ENCODE results near the gene GLYATL1B.

Gene GLYATL1B

GRCh38 chr11:59138643-59139042 is 52.5 kb downstream of the GLYATL1B start:
- no peak overlapping the region for H3K9ac ChIP-seq (ENCODE audit: low read length)
- peaks cover 8% of the 10 kb centered on the region for H3K4me1 ChIP-seq (ENCODE audit: control insufficient read depth, low read depth, low read length)
- H3K9me3 ChIP-seq (ENCODE audit: control insufficient read depth, low read depth, low read length) = peaks cover under 1% of the 10 kb centered on the region
- no peak overlapping the region for H3K27ac ChIP-seq (ENCODE audit: low read length)
- no peak overlapping the region for H3K4me3 ChIP-seq (ENCODE audit: low read length)
- no peaks in the 10 kb centered on the region for H3K36me3 ChIP-seq (ENCODE audit: control insufficient read depth, low read depth, low read length)
- peaks cover 1% of the 10 kb centered on the region for H3K27me3 ChIP-seq (ENCODE audit: control insufficient read depth, insufficient read depth, low read length)

GRCh38 chr11:59141191-59141590 is 55.1 kb downstream of the GLYATL1B start:
- no peak overlapping the region for H3K27ac ChIP-seq (ENCODE audit: low read length)
- no peaks in the 10 kb centered on the region for H3K36me3 ChIP-seq (ENCODE audit: control insufficient read depth, low read depth, low read length)
- peaks cover 9% of the 10 kb centered on the region for H3K27me3 ChIP-seq (ENCODE audit: control insufficient read depth, insufficient read depth, low read length)
- H3K9ac ChIP-seq (ENCODE audit: low read length) = no peak overlapping the region
- no peak overlapping the region for H3K4me3 ChIP-seq (ENCODE audit: low read length)
- peaks cover 19% of the 10 kb centered on the region for H3K4me1 ChIP-seq (ENCODE audit: control insufficient read depth, low read depth, low read length)
- no peaks in the 10 kb centered on the region for H3K9me3 ChIP-seq (ENCODE audit: control insufficient read depth, low read depth, low read length)

- H3K27me3 ChIP-seq (ENCODE audit: control insufficient read depth, insufficient read depth, low read length) = peaks cover 9% of the 10 kb centered on the region
- peak overlapping the region; percentile 83 for H3K4me3 ChIP-seq (ENCODE audit: low read length)
- peak overlapping the region; percentile 59 for H3K9ac ChIP-seq (ENCODE audit: low read length)
- no peak overlapping the region for H3K27ac ChIP-seq (ENCODE audit: low read length)
- peaks cover 19% of the 10 kb centered on the region for H3K4me1 ChIP-seq (ENCODE audit: control insufficient read depth, low read depth, low read length)
- no peaks in the 10 kb centered on the region for H3K9me3 ChIP-seq (ENCODE audit: control insufficient read depth, low read depth, low read length)
- H3K36me3 ChIP-seq (ENCODE audit: control insufficient read depth, low read depth, low read length) = no peaks in the 10 kb centered on the region
Observed at GRCh38 chr11:59141673-59142460, 55.8 kb downstream of the GLYATL1B start.

- Histone ChIP-seq H3K9me3 (ENCODE audit: control insufficient read depth, low read depth, low read length) (no peaks in the 10 kb centered on the region), H3K36me3 (ENCODE audit: control insufficient read depth, low read depth, low read length) (no peaks in the 10 kb centered on the region), H3K9ac (ENCODE audit: low read length) (peak within 1 kb of the TSS; percentile 59), H3K4me3 (ENCODE audit: low read length) (peak within 1 kb of the TSS; percentile 83), H3K27me3 (ENCODE audit: control insufficient read depth, insufficient read depth, low read length) (peaks cover 9% of the 10 kb centered on the region), H3K4me1 (ENCODE audit: control insufficient read depth, low read depth, low read length) (peaks cover 19% of the 10 kb centered on the region), H3K27ac (ENCODE audit: low read length) (peak within 1 kb of the TSS; percentile 41)
Observed at GRCh38 chr11:59142530-59143507, 56.7 kb downstream of the GLYATL1B start, which contains the start of gene FAM111A. Gene FAM111A (plus strand): TSS chr11:59142856. CDS start chr11:59148873, 6,017 bp downstream.

- peaks cover 6% of the 10 kb centered on the region for H3K36me3 ChIP-seq (ENCODE audit: control insufficient read depth, low read depth, low read length)
- no peaks in the 10 kb centered on the region for H3K9me3 ChIP-seq (ENCODE audit: control insufficient read depth, low read depth, low read length)
- H3K27ac ChIP-seq (ENCODE audit: low read length) = no peak overlapping the region
- H3K27me3 ChIP-seq (ENCODE audit: control insufficient read depth, insufficient read depth, low read length) = peaks cover 9% of the 10 kb centered on the region
- no peak overlapping the region for H3K9ac ChIP-seq (ENCODE audit: low read length)
- peaks cover 19% of the 10 kb centered on the region for H3K4me1 ChIP-seq (ENCODE audit: control insufficient read depth, low read depth, low read length)
- H3K4me3 ChIP-seq (ENCODE audit: low read length) = peak overlapping the region; percentile 83
Observed at GRCh38 chr11:59144096-59144495, 58.0 kb downstream of the GLYATL1B start.
